PFSK-1 (cell line): ENCODE results near the gene CALHM4.

Experiments
- FOXP2 ChIP-seq: optimal IDR thresholded peaks from 2 replicates; pipeline ENCODE3; 2011; ENCODE audit warnings: borderline replicate concordance, control low read depth, inconsistent platforms; ENCODE audit not compliant: insufficient read depth; ENCODE audit errors: extremely low read length, extremely low read depth
- POLR2AphosphoS5 ChIP-seq: IDR thresholded peaks from 2 replicates; pipeline ENCODE4 v1.6.1; 2012; ENCODE audit warnings: low read depth, mild to moderate bottlenecking, control low read depth, low read length, moderate library complexity
- REST ChIP-seq, 2 experiments: IDR thresholded peaks; 2 replicates each; pipeline versions ENCODE4 v1.6.1 to v1.8.0; 2011 to 2012; ENCODE audit warnings: low read depth in 2 of 2, low read length in 2 of 2, control low read depth in 1 of 2, inconsistent platforms in 1 of 2, mild to moderate bottlenecking in 1 of 2, moderate library complexity in 1 of 2; ENCODE audit not compliant: insufficient read depth in 1 of 2
- SIN3A ChIP-seq: IDR thresholded peaks from 2 replicates; pipeline ENCODE4 v1.6.1; 2012; ENCODE audit warnings: mild to moderate bottlenecking, low read length, moderate library complexity, borderline replicate concordance; ENCODE audit not compliant: insufficient read depth
- TAF1 ChIP-seq: IDR thresholded peaks from 2 replicates; pipeline ENCODE4 v1.6.1; 2012; ENCODE audit warnings: low read length, control low read depth, borderline replicate concordance; ENCODE audit not compliant: insufficient read depth

CALHM4 gene

GRCh38 chr6:116580198-116580597 lies 26.6 kb downstream of the CALHM4 start:
- TF ChIP-seq SIN3A (no peak), TAF1 (no peak), REST (IDR thresholded peaks at IDR 0.05; ENCODE audit: insufficient read depth in 1 of 2, low read depth in 2 of 2, low read length in 2 of 2) (no peak)

GRCh38 chr6:116586276-116586675 lies 32.7 kb downstream of the CALHM4 start:
- TF ChIP-seq REST (IDR thresholded peaks at IDR 0.05; ENCODE audit: insufficient read depth in 1 of 2, low read depth in 2 of 2, low read length in 2 of 2) (no peak), FOXP2 (no peak), TAF1 (no peak), POLR2AphosphoS5 (no peak), SIN3A (no peak)

GRCh38 chr6:116586738-116587137 lies 33.2 kb downstream of the CALHM4 start:
- TF ChIP-seq FOXP2 (no peak), SIN3A (no peak), TAF1 (no peak), REST (IDR thresholded peaks at IDR 0.05; ENCODE audit: insufficient read depth in 1 of 2, low read depth in 2 of 2, low read length in 2 of 2) (no peak), POLR2AphosphoS5 (no peak)

GRCh38 chr6:116595247-116595646 lies 41.7 kb downstream of the CALHM4 start:
- TF ChIP-seq REST (IDR thresholded peaks at IDR 0.05; ENCODE audit: insufficient read depth in 1 of 2, low read depth in 2 of 2, low read length in 2 of 2) (no peak), TAF1 (no peak), FOXP2 (no peak), POLR2AphosphoS5 (no peak), SIN3A (no peak)

- TF ChIP-seq SIN3A (no peak), REST (IDR thresholded peaks at IDR 0.05; ENCODE audit: insufficient read depth in 1 of 2, low read depth in 2 of 2, low read length in 2 of 2) (peak; percentile 89 to 97), FOXP2 (no peak), TAF1 (no peak), POLR2AphosphoS5 (no peak)
These were observed 43.3 kb downstream of the CALHM4 start for GRCh38 chr6:116596815-116597214.
